Measurements from ENCODE around the gene DES.
A peak's percentile ranks its signal among the peaks of the same experiment; 100 is the strongest.

DES gene

DNA sequence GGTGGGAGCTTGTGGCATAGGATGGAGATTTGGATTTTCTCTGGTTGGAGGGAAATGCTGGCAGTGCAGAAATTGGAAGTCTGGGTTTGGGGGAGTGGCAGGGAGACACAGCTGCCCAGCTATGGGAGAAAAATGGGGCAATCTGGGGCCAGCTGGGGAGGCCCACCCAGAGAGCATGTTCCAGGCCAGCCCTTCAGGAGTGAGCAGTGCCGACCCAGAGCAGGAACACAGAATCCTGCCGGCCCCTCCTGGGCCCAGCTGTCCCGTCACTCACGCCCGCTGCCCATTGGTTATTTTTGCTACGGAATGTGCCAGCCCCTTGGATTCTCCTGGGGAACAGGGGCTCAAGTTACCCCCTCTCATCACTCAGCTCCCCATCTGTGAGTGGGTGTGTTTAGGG is 21.3 kb downstream of the DES start:
- TF ChIP-seq, protein P1, sequence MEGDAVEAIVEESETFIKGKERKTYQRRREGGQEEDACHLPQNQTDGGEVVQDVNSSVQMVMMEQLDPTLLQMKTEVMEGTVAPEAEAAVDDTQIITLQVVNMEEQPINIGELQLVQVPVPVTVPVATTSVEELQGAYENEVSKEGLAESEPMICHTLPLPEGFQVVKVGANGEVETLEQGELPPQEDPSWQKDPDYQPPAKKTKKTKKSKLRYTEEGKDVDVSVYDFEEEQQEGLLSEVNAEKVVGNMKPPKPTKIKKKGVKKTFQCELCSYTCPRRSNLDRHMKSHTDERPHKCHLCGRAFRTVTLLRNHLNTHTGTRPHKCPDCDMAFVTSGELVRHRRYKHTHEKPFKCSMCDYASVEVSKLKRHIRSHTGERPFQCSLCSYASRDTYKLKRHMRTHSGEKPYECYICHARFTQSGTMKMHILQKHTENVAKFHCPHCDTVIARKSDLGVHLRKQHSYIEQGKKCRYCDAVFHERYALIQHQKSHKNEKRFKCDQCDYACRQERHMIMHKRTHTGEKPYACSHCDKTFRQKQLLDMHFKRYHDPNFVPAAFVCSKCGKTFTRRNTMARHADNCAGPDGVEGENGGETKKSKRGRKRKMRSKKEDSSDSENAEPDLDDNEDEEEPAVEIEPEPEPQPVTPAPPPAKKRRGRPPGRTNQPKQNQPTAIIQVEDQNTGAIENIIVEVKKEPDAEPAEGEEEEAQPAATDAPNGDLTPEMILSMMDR (IDR thresholded peaks at IDR 0.05; ENCODE audit: low read depth, low read length, missing control alignments) = no peak
- in situ Hi-C loops (cut with HindIII; ENCODE audit: low sequenced_read_pairs) = no loop called here
- DNase-seq (ENCODE audit: low read depth) = no peak
- H3K4me3 ChIP-seq (ENCODE audit: low read depth, low read length) = no peak overlapping the region

DNA sequence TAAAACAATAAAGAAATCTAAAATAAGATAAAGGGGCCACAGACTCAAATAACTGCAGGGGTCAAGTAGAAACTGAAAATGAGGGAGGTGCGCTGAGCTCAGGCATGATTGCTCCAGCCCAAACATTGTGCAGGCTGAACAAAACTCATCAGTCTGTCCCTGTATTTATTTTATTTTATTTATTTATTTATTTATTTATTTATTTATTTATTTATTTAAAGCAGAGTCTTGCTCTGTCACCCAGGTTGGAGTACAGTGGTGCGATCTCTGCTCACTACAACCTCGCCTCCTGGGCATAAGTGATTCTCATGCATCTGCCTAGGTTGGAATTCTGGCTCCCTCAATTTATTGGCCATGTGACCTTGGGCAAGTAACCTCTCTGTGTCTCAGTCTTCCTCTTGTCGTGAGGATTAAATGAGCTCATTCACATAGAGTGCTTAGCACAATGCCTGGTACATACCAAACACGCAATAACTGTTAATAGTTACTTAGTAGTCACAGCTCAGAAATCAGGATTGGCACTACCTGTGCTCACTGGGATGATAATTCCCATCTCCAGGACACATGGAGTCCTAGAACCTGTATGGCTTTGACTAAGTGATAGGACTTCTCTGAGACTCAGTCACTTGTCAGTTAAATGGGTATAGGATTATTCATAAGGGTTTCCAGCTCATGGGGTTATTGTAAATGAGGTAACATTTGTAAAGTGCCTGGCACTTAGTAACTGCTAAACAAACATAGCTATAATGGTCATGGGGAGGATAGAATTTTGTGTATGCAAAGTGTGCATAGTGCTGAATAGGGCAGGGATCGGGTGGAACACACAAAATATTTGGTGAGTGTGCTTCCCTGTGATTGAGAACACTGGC is 22.4 kb downstream of the DES start:
- H3K4me3 ChIP-seq (ENCODE audit: low read depth, low read length) = no peak overlapping the region
- no peak for DNase-seq (ENCODE audit: low read depth)
- TF ChIP-seq, protein P1 (IDR thresholded peaks at IDR 0.05; ENCODE audit: low read depth, low read length, missing control alignments) = no peak
- in situ Hi-C loops (cut with HindIII; ENCODE audit: low sequenced_read_pairs) = no loop called here

DNA sequence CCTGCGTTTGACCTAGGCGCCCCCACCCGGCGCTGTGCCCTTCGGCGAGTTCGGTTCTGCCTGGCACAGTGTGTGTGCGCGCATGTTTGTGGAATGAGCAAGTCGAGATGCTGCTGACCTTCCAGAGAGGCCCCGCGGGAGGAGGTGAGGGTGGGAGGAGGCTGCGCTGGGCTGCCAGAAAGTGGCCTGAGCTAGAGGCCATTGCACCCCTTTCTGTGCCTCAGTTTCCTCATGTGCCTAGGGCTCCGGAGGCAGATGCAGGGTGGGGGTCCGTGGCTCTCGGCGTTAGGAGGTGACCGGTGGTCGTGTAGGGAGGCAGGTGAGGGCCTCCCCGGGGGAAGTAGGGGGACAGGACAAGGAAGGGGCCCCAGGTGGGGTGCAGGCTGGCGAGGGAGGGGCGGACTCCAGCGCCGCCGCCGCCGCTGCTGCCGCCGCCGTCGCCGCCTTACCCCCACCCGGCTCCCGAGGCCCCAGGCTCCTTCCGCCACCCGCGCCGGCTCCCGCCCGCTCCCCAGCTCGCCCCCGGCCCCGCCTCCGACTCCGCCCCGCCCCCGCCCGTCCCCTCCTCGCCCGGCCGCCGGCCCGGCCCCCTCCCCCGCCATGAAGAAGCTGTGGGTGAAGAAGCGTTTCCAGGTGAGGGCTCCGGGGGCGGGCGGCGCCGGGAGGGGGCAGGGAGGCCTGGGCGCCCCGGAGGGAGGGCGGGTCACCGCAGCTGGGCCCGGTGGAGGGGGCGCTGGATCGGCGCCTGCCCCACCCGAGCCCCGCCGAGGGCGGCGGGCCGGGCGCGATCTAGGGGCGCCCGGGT is 23.5 kb downstream of the DES start:
- in situ Hi-C loops (cut with HindIII; ENCODE audit: low sequenced_read_pairs) = no loop called here

DNA sequence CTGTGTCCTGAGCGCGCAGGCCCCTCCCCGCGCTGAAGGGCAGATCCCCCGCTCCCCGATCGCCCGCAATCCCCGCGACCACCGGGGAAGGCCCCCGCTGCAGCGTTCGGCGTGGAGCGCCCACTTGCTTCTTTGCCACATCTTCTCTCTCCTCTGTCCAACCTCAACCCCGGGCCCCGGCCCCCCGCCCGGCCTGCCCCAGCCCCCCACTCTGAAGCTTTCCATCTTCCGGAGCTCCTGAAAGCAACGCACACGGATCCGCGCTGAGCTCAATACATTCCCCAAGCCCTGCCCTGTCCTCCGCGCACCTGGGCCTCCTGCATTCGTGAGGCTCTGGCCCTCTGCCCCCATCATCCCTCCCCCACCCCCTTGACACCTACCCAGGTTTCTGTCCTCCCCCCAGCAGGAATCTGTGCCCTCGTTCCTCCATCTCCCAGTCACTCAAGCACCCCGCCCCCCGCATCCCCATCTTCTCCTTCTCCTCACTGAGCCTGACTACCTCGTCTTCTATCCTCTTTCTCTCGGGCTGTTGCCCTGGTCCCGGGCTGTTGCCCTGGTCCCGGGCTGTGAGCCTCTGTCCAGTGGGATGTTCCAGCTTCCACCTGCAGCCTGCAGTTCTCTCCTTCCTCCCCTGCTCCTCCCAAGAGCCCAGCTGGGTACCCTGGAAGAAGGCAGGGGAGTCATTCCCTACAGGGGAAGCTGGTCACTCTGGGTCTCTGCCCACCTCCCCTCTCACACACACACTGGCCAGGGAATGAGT is 24.3 kb downstream of the DES start:
- in situ Hi-C loops (cut with HindIII; ENCODE audit: low sequenced_read_pairs) = no loop called here
- peak overlapping the region; percentile 47 for H3K4me3 ChIP-seq (ENCODE audit: low read depth, low read length)
- TF ChIP-seq, protein P1 (IDR thresholded peaks at IDR 0.05; ENCODE audit: low read depth, low read length, missing control alignments) = no peak
- DNase-seq (ENCODE audit: low read depth) = no peak

More for the DNA sequence above, 23.5 kb downstream of the DES start:
- peak overlapping the region; percentile 47 for H3K4me3 ChIP-seq (ENCODE audit: low read depth, low read length)
- DNase-seq (ENCODE audit: low read depth) = no peak
- TF ChIP-seq, protein P1 (IDR thresholded peaks at IDR 0.05; ENCODE audit: low read depth, low read length, missing control alignments) = no peak

DNA sequence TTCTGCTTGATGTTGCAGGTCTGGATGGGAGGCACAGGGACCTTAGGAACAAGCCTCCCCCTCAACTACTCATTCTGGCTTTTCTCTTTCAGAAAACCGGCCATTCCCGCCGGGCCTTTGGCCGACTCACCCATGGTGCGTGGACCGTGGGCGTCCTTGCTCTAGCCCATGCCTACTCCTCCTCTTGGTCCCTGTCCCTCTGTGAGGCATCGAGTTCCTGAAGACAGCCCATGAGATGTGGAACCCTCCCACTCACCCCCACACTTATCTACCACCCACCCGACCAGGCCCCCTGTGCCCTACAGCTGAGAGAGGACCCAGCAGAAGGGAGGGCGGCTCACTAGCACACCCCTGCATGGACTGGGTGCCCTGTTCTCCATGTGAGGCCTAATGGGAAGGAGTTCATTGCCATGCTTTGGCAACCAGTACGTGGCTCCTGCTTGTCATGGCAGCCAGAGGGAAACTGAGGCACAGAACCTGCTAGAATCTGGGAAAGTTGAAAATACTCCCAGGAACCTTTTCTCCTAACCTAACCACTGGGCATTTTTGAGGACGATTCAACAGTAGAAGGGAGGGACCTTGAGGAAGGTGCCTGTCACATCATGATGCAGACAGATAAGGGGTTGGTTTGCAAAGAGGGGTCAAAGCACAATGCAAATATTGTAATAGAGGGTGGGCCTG is 25.0 kb downstream of the DES start:
- in situ Hi-C loops (cut with HindIII; ENCODE audit: low sequenced_read_pairs) = no loop called here
- TF ChIP-seq, protein P1 (IDR thresholded peaks at IDR 0.05; ENCODE audit: low read depth, low read length, missing control alignments) = no peak
- H3K4me3 ChIP-seq (ENCODE audit: low read depth, low read length) = peak overlapping the region; percentile 47
- DNase-seq (ENCODE audit: low read depth) = no peak

DNA sequence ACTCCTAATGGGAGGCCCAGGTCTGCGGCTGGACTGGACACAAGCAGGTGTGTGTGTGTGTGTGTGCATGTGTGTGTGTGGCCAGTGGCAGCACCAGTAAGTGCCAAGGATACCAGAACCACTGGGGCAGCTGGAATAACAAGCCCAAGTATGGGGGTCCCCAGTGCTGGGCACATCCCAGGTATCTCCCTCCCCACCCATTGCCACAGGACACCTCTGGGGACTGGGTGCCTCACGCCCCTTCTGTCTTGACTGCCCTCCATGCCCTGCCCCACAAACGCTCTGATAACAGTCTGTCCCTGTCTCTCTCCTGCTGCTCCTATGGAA is 25.5 kb downstream of the DES start:
- TF ChIP-seq, protein P1 (IDR thresholded peaks at IDR 0.05; ENCODE audit: low read depth, low read length, missing control alignments) = no peak
- no peak for DNase-seq (ENCODE audit: low read depth)
- no peak overlapping the region for H3K4me3 ChIP-seq (ENCODE audit: low read depth, low read length)
- in situ Hi-C loops (cut with HindIII; ENCODE audit: low sequenced_read_pairs) = no loop called here

Data from astrocyte of the cerebellum (primary cell).